Fibroblast of the conjunctiva (primary cell): Measurements from ENCODE around the gene PIK3R5.

Source experiments
- DNase-seq: peaks from one replicate; pipeline ENCODE4 v3.0.0-alpha.2; 2010; ENCODE audit warnings: low read depth

The PIK3R5 gene

DNA sequence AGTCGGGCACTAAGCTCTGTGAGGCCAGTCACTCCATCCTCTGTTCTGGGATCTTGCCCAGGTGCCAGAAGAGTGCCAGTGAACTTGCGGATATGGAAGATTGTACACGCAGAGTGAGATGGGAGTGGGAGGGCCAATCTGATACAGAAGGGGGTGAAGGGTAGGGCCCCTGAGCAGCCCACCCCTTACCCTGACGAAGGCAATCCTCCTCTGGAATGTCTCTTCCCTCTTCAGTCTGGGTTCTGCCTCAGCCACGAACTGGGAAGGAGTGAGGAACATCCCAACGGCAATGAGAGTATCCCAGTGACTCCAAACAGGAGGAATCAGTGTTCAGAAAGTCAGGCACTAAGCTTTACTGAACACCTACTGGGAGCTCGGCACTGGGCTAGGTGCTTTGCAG, 86.1 kb downstream of the PIK3R5 start:
- no peak for DNase-seq

DNA sequence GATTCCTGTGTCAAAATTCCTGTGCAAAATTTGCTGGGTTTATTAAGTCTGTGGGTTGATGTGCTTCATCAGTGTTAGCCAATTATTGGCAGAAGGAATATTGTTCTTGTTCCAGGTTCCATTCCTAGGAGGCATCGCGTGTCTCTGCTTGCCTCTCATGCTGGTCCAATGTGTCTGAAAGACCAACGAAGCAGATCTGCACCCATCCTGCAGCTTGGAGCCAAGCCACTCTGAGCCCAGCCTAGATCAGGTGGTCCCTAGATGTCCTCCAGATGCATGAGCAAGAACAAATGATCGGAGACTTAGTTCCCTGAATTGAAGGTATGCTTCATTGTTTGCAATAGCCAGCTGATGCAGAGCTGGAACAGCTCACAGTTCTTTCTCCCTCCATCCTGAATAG, 87.5 kb downstream of the PIK3R5 start:
- no peak for DNase-seq

GRCh38 chr17:8875957-8876356, 89.5 kb downstream of the PIK3R5 start:
- no peak for DNase-seq

DNA sequence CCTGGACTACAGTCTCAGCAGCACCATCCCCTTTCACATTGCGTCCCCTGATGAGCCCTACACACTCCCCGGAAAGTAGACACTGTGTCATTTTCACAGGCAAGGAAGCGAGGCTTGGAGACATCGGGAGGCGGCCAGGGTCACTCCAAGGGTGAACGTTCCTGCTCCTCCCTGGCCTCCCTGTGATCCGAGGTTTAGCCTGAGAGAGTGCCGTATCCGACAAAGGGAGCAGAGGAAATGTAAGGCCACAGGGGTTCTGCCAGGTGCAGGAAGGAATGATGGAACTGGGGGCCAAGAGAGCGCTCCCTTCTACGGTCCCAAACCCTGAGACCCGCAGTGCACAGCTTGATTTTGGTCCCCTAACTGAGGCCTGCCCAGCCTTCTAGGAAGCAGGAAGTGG, 90.1 kb downstream of the PIK3R5 start:
- DNase-seq = no peak

DNA sequence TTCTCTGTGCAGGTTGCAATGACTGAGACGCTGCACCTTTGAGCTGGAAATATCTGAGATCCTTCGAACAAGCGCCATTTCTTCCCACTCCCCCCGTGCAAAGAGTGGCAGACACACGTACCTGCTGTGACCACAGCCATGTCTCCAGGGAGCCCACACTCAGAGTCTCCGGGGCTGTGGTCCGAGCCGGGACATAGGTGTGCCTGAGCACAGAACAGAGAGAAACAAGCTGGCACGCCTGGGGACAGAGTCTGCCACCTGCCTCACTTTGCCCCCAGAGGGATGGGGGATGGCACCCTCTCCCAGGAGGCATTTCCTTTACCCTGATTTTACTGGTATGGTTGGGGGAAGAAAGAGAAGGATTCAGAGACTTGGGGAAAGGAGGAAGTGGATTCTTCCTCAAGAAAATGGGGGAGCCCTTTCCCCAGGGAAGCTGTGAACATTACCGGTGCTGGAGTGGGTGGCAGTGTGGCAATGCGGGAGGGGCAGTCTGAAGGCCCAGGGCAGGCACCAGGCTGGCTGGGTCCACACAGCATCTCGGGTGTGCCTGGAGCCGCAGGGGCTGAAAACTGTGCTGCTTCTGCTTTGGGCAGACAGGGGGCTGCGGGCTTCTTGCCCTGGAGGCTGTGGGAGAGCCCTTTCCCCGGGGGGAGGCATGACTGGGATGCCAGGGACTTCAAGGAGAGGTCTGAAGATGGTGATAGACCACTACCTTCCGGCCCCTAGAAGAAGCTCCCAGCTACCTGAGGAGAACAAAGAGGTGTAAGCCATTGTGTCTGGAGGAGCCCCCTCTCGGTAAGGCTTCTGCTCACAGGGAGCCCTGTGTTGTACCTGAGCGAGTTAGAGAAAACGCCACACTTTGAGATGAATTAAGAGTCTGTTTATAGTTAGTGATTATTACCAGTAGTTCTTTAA, 91.4 kb downstream of the PIK3R5 start:
- DNase-seq = no peak

- DNase-seq = no peak
These were observed 92.6 kb downstream of the PIK3R5 start for GRCh38 chr17:8872705-8873435.

- no peak for DNase-seq
These were observed 93.3 kb downstream of the PIK3R5 start for GRCh38 chr17:8872036-8872704.

DNA sequence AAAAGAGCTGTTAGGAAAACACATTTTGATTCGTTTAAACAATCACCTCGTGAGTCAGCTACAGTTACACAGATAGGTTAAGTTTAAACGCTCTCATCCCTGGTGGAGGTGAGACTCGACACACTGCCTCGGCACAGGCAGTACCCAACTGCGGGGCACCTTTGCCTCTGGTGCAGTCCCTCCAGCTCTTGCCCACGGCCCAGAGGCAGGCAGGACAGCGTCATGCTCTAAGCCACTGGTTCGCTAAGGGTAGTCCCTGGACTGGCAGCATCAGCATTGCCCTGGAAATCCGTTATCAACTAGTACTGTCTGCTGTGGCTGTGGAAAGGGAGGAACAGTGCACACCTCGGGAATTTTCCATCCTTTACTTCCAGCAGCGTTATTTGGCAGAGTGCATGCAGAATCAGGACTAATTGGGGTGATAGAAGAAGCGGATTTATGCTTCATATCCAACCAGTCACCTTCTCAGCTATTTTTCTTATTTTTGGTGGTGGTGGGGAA, 94.4 kb downstream of the PIK3R5 start:
- DNase-seq = no peak

DNA sequence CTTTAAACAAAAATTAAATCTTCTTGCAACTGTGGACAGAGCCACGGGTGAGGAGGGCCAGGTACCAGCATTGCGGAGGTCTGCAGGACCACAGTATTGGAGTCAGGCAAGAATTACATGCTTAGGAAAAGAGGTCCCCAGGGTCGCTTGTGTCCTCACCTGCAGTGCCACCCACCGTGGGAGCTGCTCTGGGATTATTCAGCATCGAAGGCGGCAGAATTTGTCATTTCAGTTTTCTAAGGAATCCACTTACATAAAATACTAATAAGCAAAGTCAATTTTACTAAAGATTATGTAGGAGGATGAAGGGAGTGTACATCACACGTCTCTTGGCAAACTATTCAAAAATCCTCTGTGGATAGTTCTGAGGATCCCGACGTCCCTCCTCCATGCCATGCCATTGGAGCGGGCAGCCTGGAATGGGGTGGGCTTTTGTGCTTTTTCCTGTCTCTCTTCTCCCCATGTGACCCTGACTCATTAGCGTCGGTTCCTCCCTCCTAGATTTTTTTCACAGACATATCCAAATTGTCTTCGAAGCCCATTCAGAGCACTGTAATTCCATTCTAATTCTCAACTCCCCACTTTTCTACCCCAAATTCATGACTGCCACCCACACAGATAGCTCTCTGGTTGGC, 95.0 kb downstream of the PIK3R5 start:
- DNase-seq = no peak

DNA sequence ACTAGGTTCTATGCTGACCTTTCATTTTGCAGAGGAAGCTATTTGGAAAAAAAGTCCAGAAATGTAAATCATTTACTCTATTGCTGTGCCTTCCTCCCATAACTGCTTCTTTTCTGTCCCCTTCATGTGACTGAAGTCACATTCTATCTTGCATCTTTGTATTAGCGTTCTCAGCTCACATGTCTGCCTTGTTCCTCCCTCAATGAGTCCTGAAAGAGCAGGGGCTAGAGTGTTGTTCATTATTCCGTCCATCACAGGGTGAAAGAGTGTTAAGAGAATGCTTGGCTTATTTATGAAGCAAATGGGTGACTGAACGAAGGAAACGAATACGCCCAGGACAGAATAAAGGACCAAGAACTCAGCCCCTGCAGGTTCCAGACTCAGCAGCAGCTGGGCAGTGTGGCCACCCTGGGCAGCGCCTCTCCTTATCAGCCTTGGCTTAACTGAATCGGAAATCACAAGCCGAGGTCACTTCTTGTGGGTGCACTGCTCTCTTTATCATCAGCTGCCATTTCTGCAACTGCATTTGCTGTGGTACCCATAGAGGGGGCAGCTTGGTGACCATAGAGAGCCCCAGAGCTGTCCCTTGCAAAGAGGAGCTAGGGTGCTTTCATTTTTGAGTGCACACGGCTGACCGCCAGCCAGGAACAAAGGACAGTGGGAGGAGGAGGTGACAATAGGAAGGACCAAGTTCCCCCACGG, 96.2 kb downstream of the PIK3R5 start:
- no peak for DNase-seq

DNA sequence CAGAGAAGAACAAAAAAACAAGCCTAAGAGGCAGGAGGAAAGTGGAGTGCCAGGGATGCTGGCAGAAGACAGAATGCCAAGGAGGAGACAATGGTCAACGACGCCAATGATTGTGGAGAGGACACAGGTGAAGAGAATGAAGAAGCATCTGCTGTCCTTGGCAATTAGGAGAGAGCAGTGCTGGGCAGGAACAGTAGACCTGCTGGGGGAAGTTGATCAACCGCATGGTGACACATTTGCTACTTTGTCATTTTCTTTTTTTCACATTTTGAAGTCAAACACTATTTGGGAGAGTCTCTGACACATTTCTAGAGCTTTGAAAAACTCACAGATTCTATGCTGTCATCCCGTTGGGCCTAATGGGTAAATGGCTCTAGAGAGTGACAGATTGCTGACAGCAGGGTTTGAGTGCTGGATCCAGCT, 97.0 kb downstream of the PIK3R5 start:
- DNase-seq = no peak

DNA sequence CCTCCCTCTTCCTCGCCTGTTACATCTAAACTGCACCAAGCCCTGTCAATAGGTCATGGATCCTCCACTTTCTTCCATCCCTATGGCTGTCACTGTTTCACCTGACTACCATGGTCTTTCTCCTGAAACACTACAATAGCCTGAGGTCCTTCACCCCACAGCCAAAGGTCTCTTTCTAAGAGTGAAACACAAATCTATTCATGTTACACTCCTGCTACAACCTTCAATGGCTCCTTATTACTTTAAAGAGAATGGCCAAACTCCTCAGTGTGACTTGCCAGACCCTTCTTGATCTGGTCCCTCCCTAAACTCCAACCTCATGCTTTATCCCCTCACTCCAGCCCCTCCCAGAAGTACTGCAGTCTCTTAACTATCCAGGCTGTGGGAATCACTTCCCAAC, 97.4 kb downstream of the PIK3R5 start:
- no peak for DNase-seq

DNA sequence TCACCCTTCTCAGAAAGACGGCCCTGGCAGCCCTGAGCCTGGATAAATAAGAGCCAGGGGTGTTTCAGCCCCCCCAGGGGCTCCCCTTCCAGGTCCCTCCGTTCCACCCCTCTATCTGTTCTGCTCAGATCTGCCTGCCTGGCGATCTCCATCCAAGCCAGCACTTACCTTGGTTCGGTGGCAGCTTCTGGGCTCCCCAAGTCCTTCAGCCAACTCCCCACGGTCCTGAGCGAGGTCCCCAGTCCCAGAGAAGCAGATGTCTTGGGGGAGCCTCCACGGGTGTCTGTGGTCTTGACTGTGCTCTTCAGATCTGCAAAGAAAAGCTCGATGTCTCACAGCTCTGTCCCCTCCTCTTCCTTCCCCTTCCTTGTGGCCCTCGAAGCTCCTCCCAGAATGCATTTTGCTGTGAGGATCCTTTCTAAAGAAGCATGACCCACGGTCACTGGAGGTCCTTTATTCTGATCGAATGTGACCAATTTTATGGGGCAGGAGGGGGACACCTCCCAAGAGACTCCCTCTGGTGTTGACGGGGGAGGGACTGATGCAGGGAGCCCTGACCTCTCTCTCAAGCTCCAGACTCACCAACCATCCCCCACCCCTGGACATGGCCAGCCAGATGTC, 98.0 kb downstream of the PIK3R5 start, which contains the start of gene PIK3R6:
TSS of gene PIK3R6 (minus strand) at position 314 of the 621 bp plus-strand sequence. CDS start 17,880 bp downstream, outside the sequence.
- DNase-seq = no peak

DNA sequence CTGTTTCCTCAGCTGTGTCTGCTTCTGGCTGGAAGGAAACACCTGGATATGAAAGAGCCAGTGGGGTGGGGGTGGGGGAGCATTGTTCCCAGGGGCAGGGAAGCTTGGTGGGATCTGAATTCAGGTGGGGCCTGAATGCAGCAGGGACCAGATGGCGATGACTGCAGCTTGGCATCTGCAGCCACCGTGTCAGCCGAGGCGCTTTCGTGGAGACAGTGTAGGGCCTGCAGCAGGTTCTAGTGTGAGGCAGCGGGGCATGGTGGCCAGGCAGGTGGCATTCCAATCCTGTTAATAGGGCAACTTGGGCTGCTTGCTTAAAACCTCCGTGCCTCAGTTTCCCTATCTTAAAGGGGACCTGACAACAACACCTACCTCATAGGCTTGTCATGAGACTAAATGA, 99.7 kb downstream of the PIK3R5 start:
- no peak for DNase-seq

- no peak for DNase-seq
These were observed 100.1 kb downstream of the PIK3R5 start for GRCh38 chr17:8865385-8865784.

DNA sequence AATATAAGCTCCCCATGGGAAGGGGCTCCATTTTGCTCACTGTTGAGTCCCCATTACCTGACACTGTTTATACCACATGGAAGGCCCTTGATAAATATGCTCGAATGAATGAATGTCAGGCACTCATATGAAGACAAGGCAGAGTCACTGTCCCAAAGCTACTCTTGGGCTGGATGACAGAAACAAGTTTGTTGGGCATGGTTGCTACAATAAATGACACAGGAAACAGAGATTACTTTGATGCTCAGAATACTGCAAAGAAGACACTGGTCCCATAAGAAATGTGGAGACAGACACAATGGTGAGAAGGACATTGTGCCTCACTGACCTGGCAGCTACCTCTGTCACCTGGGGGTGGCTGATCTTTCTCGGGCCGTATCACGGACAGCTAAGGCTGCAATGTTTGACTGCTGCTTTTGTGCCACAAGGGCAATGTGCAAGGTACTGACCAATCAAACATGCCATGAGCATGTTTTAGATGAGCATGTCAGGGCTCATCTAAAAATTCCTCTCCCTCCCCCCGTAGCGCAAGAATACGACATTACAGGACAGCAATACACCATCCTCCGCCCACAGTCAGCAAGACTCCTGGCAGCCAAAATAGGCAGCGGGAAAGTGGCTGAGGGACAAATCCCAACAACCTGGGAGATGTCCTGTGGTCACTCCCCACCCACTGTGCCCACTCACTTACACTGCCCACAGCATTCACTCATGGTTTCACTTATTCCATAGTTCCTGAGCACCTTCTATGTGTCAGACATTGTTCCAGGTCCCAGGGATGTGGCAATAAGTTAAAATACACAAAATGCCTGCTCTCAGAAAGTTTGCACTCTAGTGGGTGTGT, 103.1 kb downstream of the PIK3R5 start:
- DNase-seq = no peak

GRCh38 chr17:8861495-8862181, 103.9 kb downstream of the PIK3R5 start:
- DNase-seq = no peak

DNA sequence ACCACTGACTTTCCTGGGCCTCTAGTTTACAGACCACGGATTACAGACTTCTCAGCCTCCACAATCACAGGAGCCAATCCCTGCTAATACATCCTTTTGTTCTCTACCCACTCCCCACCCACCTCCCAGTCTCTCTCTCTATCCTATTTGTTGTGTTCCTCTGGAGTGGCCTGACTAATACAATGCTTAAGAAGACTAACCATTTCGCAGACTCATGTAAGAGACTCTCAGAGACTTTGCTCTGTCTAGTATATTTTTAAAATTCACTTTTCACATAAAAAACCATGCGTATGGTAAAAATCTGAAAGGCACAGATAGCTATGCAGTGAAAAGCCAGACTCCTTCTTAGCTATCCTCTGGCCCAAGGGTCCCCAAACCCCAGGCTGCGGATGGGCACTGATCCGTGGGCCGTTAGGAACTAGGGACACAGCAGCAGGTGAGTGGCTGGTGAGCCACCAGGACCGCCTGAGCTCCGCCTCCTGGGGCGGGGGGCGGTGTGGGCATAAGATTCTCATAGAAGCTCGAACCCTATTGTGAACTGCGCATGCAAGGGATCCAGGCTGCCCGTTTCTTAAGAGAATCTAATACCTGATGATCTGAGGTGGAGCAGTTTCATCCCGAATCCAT, 105.6 kb downstream of the PIK3R5 start:
- no peak for DNase-seq
